ENCODE data around the gene ACOXL. TPM values are rescaled to one million over a fixed set of nuclear protein-coding genes. Genes with fewer than 3 reads are reported as not detected.

ACOXL gene
- total and polyA plus RNA-seq, 2 of the 8 experiments (the other 6 are each of a cell fraction or from before 2014, with no cell fraction given) = 11.4 to 20.6 TPM

DNA sequence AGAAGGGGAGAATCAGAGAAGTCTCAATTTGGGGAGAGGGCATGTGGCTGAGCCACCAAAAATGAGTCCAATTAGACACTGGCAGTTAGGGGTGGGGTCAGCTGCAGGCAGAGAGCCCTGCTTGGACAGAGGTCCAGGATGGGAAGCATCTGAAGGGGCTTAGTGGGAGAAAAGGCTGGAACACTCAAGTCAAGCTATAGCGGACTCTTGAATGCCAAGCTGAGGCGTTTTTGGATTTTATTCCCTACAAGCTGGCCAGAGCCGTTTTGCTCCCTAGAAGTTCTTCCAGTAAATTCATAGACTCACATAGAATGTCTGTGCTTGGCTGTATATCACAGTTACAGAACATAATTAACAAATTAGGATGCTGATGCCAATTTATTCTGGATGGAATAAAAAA is 172.8 kb downstream of the ACOXL start (continued):
- TF ChIP-seq, protein P1, sequence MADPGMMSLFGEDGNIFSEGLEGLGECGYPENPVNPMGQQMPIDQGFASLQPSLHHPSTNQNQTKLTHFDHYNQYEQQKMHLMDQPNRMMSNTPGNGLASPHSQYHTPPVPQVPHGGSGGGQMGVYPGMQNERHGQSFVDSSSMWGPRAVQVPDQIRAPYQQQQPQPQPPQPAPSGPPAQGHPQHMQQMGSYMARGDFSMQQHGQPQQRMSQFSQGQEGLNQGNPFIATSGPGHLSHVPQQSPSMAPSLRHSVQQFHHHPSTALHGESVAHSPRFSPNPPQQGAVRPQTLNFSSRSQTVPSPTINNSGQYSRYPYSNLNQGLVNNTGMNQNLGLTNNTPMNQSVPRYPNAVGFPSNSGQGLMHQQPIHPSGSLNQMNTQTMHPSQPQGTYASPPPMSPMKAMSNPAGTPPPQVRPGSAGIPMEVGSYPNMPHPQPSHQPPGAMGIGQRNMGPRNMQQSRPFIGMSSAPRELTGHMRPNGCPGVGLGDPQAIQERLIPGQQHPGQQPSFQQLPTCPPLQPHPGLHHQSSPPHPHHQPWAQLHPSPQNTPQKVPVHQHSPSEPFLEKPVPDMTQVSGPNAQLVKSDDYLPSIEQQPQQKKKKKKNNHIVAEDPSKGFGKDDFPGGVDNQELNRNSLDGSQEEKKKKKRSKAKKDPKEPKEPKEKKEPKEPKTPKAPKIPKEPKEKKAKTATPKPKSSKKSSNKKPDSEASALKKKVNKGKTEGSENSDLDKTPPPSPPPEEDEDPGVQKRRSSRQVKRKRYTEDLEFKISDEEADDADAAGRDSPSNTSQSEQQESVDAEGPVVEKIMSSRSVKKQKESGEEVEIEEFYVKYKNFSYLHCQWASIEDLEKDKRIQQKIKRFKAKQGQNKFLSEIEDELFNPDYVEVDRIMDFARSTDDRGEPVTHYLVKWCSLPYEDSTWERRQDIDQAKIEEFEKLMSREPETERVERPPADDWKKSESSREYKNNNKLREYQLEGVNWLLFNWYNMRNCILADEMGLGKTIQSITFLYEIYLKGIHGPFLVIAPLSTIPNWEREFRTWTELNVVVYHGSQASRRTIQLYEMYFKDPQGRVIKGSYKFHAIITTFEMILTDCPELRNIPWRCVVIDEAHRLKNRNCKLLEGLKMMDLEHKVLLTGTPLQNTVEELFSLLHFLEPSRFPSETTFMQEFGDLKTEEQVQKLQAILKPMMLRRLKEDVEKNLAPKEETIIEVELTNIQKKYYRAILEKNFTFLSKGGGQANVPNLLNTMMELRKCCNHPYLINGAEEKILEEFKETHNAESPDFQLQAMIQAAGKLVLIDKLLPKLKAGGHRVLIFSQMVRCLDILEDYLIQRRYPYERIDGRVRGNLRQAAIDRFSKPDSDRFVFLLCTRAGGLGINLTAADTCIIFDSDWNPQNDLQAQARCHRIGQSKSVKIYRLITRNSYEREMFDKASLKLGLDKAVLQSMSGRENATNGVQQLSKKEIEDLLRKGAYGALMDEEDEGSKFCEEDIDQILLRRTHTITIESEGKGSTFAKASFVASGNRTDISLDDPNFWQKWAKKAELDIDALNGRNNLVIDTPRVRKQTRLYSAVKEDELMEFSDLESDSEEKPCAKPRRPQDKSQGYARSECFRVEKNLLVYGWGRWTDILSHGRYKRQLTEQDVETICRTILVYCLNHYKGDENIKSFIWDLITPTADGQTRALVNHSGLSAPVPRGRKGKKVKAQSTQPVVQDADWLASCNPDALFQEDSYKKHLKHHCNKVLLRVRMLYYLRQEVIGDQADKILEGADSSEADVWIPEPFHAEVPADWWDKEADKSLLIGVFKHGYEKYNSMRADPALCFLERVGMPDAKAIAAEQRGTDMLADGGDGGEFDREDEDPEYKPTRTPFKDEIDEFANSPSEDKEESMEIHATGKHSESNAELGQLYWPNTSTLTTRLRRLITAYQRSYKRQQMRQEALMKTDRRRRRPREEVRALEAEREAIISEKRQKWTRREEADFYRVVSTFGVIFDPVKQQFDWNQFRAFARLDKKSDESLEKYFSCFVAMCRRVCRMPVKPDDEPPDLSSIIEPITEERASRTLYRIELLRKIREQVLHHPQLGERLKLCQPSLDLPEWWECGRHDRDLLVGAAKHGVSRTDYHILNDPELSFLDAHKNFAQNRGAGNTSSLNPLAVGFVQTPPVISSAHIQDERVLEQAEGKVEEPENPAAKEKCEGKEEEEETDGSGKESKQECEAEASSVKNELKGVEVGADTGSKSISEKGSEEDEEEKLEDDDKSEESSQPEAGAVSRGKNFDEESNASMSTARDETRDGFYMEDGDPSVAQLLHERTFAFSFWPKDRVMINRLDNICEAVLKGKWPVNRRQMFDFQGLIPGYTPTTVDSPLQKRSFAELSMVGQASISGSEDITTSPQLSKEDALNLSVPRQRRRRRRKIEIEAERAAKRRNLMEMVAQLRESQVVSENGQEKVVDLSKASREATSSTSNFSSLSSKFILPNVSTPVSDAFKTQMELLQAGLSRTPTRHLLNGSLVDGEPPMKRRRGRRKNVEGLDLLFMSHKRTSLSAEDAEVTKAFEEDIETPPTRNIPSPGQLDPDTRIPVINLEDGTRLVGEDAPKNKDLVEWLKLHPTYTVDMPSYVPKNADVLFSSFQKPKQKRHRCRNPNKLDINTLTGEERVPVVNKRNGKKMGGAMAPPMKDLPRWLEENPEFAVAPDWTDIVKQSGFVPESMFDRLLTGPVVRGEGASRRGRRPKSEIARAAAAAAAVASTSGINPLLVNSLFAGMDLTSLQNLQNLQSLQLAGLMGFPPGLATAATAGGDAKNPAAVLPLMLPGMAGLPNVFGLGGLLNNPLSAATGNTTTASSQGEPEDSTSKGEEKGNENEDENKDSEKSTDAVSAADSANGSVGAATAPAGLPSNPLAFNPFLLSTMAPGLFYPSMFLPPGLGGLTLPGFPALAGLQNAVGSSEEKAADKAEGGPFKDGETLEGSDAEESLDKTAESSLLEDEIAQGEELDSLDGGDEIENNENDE (IDR thresholded peaks at IDR 0.05; ENCODE audit: insufficient replicate concordance, low read length) = no peak
- TF ChIP-seq KDM5A (IDR thresholded peaks at IDR 0.05; ENCODE audit: low read length) (no peak), KDM4A (IDR thresholded peaks at IDR 0.05; ENCODE audit: low read depth, low read length, severe bottlenecking) (no peak), NRF1 (IDR thresholded peaks at IDR 0.05; ENCODE audit: low read depth, low read length) (no peak)
